ENCODE measurements around the gene SH3GL3.

DNA sequence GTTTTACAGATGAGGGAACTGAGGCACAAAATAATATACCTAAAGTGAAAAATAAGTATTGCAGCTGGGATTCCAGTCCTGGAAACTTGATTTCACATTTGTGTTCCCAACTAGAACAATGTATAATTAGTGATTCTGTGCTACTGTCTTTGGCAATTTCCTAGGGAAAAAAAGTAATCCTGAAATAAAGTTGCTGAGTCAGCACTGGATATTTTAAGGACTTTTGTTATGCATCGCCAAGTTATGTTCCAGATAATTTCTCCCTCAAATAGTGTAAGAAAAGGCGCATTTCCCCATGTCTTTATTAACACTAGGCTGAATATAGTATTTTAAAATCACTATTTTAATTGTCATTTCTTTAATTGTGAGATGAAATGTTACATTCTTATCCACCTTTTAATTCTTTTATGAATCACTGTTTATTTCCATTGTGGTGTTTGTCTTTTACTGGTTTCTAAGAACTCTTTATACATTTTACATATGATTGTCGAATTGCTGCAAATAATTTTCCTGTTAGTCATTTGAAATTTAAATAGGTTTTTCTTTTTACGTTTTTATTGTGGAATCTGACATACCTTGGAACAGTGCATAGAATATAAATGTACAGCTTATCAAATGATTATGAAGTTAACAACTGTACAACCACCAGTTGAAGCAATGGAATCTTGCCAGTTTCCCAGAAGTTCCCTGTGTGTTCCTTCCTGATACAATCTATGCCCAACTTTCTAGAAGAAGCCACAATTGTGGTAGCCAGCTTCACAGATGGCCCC is 56.6 kb downstream of the SH3GL3 start:
- no peak for TF ChIP-seq EZH2phosphoT487 (IDR thresholded peaks at IDR 0.05; ENCODE audit: borderline replicate concordance)
- TF ChIP-seq, protein P1, sequence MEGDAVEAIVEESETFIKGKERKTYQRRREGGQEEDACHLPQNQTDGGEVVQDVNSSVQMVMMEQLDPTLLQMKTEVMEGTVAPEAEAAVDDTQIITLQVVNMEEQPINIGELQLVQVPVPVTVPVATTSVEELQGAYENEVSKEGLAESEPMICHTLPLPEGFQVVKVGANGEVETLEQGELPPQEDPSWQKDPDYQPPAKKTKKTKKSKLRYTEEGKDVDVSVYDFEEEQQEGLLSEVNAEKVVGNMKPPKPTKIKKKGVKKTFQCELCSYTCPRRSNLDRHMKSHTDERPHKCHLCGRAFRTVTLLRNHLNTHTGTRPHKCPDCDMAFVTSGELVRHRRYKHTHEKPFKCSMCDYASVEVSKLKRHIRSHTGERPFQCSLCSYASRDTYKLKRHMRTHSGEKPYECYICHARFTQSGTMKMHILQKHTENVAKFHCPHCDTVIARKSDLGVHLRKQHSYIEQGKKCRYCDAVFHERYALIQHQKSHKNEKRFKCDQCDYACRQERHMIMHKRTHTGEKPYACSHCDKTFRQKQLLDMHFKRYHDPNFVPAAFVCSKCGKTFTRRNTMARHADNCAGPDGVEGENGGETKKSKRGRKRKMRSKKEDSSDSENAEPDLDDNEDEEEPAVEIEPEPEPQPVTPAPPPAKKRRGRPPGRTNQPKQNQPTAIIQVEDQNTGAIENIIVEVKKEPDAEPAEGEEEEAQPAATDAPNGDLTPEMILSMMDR (conservative IDR thresholded peaks at IDR 0.05; ENCODE audit: low read length): no peak

Data from Loucy (cell line).